Activated T-helper 1 cell treated with anti-CD3 and anti-CD28 coated beads, Interleukin-12 subunit alpha, Interleukin-12 subunit beta, Interleukin-2, Interleukin-4 antibody, amounts not matched to agents 30 ng/mL and 10 ng/mL and 1 ng/mL, durations not matched to agents 14 hours and 24 hours and 36 hours (primary cell): ENCODE results near the gene MRPL33. TPM values are rescaled to one million over a fixed set of nuclear protein-coding genes. Genes with fewer than 3 reads are reported as not detected.
A peak's percentile ranks its signal among the peaks of the same experiment; 100 is the strongest.
"Not testable (repeated sequence)": the region's sequence is repeated elsewhere in the genome, so short reads cannot be mapped to it uniquely, and the experiment has no call there.

Source experiments
- DNase-seq: peaks from one replicate; pipeline ENCODE4 v3.0.0; 2021; ENCODE audit warnings: low spot score
- H3K27ac Mint-ChIP-seq: one replicate; pipeline ENCODE4 v1.8.0; 2021; ENCODE audit warnings: mild to moderate bottlenecking, mixed read lengths
- H3K27me3 Mint-ChIP-seq: one replicate; pipeline ENCODE4 v1.8.0; 2022; ENCODE audit warnings: mild to moderate bottlenecking, moderate library complexity, mixed read lengths; ENCODE audit not compliant: insufficient read depth
- H3K36me3 Mint-ChIP-seq: one replicate; pipeline ENCODE4 v1.8.0; 2021; ENCODE audit warnings: low read depth, mixed read lengths
- H3K4me1 Mint-ChIP-seq: one replicate; pipeline ENCODE4 v1.8.0; 2021; ENCODE audit warnings: low read depth, mixed read lengths
- H3K4me3 Mint-ChIP-seq: one replicate; pipeline ENCODE4 v1.8.0; 2021; ENCODE audit warnings: mild to moderate bottlenecking, moderate library complexity, mixed read lengths
- H3K9me3 Mint-ChIP-seq: one replicate; pipeline ENCODE4 v1.8.0; 2021; ENCODE audit warnings: mixed read lengths
- intact Hi-C: fragments of 100-400 bp; cut with micrococcal nuclease; formaldehyde crosslinking; loops from one replicate; pipeline ENCODE4 v1.15.1; 2024
- total RNA-seq: library from RNA; stranded (reverse); gene quantifications from 2 replicates; pipeline ENCODE4 v1.2.3, GENCODE V29; 2022

MRPL33 gene
- total RNA-seq, 1 donor from 2014 or later: 55.4 TPM

GRCh38 chr2:27734305-27734704 lies 37.2 kb upstream of the MRPL33 start:
- no peaks in the 10 kb centered on the region for H3K27me3 Mint-ChIP-seq
- H3K9me3 Mint-ChIP-seq: no peaks in the 10 kb centered on the region
- no peaks in the 10 kb centered on the region for H3K36me3 Mint-ChIP-seq
- H3K4me3 Mint-ChIP-seq: no peak overlapping the region
- peaks cover 32% of the 10 kb centered on the region for H3K4me1 Mint-ChIP-seq
- no peak overlapping the region for H3K27ac Mint-ChIP-seq
- no peak for DNase-seq
- intact Hi-C loops: no loop called here

DNA sequence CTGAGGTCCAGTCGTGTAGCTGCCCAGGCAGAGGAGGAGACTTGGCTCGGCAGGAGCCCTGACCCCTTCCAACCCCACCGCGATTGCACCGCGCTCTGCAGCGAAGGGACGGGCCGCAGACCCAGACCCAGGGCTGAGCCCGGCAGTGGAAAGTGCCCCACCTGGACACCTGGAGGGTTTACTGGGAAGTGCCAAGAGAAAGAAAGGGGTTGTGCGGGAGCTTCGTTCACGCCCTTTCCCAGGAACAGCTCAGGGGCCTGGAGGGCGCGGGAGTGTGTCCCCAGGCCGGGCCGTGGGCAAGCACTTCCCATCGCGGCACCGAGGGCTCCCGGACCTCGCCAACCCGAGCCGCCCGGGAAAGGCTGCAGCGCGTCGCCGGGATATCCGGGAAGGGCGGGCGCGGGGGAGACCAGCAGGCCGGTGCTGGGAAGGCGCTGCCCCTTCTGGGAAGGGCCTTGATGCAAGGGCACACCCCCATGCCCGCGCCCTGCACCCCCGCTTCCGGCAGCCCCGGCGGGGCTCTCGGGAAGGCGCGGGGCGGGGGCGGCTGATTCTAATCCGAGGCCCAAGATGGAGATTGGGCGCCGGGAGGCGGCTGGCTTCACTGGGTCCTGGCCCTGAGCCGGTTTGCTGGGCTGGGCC lies 36.1 kb upstream of the MRPL33 start:
- intact Hi-C loops: no loop called here
- H3K27ac Mint-ChIP-seq: peak overlapping the region; percentile 48

GRCh38 chr2:27736031-27736889 lies 35.3 kb upstream of the MRPL33 start:
- intact Hi-C loops: no loop called here
- no peaks in the 10 kb centered on the region for H3K36me3 Mint-ChIP-seq

More for the DNA sequence above, 36.1 kb upstream of the MRPL33 start:
- Mint-ChIP-seq H3K9me3 (no peaks in the 10 kb centered on the region), H3K27me3 (no peaks in the 10 kb centered on the region), H3K36me3 (no peaks in the 10 kb centered on the region), H3K4me3 (peak overlapping the region; percentile 63), H3K4me1 (peaks cover 26% of the 10 kb centered on the region)
- peak; percentile 33 for DNase-seq

GRCh38 chr2:27736890-27737204 lies 34.7 kb upstream of the MRPL33 start:
- intact Hi-C loops: no loop called here
- Mint-ChIP-seq H3K4me3 (no peak overlapping the region), H3K4me1 (peaks cover 18% of the 10 kb centered on the region), H3K36me3 (no peaks in the 10 kb centered on the region), H3K27ac (peak overlapping the region; percentile 44), H3K9me3 (no peaks in the 10 kb centered on the region), H3K27me3 (no peaks in the 10 kb centered on the region)
- DNase-seq: no peak

More at GRCh38 chr2:27736031-27736889, 35.3 kb upstream of the MRPL33 start:
- H3K9me3 Mint-ChIP-seq: no peaks in the 10 kb centered on the region
- peak overlapping the region; percentile 44 for H3K27ac Mint-ChIP-seq
- H3K4me3 Mint-ChIP-seq: peak overlapping the region; percentile 26
- H3K27me3 Mint-ChIP-seq: no peaks in the 10 kb centered on the region
- peaks cover 19% of the 10 kb centered on the region for H3K4me1 Mint-ChIP-seq
- DNase-seq: no peak

- intact Hi-C loops: no loop called here
- no peak for DNase-seq
- no peaks in the 10 kb centered on the region for H3K9me3 Mint-ChIP-seq
- H3K27me3 Mint-ChIP-seq: peaks cover 2% of the 10 kb centered on the region
- no peak overlapping the region for H3K27ac Mint-ChIP-seq
- no peaks in the 10 kb centered on the region for H3K36me3 Mint-ChIP-seq
- H3K4me1 Mint-ChIP-seq: peaks cover 18% of the 10 kb centered on the region
- H3K4me3 Mint-ChIP-seq: no peak overlapping the region
These were observed 33.7 kb upstream of the MRPL33 start for GRCh38 chr2:27737676-27738348.

DNA sequence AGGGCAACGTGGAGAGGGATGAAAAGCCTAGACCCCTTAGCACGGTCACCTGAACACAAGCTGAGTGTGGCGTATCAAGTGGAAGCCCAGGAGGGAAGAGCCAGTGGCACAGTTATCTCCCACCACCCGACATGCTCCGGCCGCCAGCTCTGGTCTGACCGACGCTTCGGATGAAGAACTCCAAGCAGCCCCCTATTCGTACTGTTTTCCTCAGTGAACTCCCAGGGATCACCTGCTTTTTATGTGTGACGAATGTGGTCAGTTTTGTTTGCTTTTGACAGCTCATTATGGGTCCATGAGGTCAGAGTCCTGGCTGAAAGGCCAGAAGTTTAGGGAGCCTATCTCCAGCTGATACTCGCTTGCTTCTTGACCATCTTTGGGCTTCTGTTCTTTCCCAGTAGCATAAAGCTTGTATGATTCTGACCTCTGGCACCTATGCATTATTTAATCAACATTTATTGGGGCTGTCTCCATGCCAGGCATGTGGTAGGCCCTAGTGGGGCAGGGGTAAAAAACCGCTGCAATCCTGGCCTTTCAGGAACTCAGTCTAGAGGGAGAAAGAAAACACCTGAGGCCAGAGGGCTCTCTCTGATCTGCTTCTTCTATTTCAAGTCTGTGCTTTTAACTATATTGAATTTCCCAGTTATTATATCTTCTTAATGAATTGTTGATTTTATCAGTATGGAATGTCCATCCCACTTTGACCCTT lies 33.0 kb upstream of the MRPL33 start:
- Mint-ChIP-seq H3K4me1 (peaks cover 18% of the 10 kb centered on the region), H3K27me3 (peaks cover 4% of the 10 kb centered on the region), H3K4me3 (no peak overlapping the region), H3K36me3 (no peaks in the 10 kb centered on the region), H3K9me3 (no peaks in the 10 kb centered on the region), H3K27ac (no peak overlapping the region)
- no peak for DNase-seq
- intact Hi-C loops: no loop called here

DNA sequence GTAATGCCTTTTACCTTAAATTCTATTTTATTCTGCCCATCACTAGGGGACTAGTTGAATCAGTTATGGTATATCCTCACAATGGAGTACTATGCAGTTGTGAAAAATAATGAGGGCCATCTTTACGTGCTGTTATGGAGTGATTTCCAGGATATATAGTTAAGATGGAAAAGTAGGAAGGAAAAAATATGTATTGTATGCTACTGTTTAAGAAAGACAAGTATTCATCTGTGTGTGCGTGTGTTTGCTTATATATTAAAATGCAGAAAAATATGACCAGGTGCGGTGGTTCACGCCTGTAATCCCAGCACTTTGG lies 32.5 kb upstream of the MRPL33 start:
- no peak overlapping the region for H3K27ac Mint-ChIP-seq
- peaks cover 5% of the 10 kb centered on the region for H3K27me3 Mint-ChIP-seq
- intact Hi-C loops: no loop called here
- no peaks in the 10 kb centered on the region for H3K9me3 Mint-ChIP-seq
- H3K4me3 Mint-ChIP-seq: no peak overlapping the region
- DNase-seq: no peak
- peaks cover 18% of the 10 kb centered on the region for H3K4me1 Mint-ChIP-seq
- H3K36me3 Mint-ChIP-seq: no peaks in the 10 kb centered on the region

GRCh38 chr2:27741673-27742072 lies 29.8 kb upstream of the MRPL33 start:
- no peak for DNase-seq
- no peak overlapping the region for H3K27ac Mint-ChIP-seq
- H3K27me3 Mint-ChIP-seq: peaks cover 9% of the 10 kb centered on the region
- H3K4me3 Mint-ChIP-seq: no peak overlapping the region
- intact Hi-C loops: no loop called here
- H3K36me3 Mint-ChIP-seq: no peaks in the 10 kb centered on the region
- no peaks in the 10 kb centered on the region for H3K9me3 Mint-ChIP-seq
- H3K4me1 Mint-ChIP-seq: peaks cover 4% of the 10 kb centered on the region

DNA sequence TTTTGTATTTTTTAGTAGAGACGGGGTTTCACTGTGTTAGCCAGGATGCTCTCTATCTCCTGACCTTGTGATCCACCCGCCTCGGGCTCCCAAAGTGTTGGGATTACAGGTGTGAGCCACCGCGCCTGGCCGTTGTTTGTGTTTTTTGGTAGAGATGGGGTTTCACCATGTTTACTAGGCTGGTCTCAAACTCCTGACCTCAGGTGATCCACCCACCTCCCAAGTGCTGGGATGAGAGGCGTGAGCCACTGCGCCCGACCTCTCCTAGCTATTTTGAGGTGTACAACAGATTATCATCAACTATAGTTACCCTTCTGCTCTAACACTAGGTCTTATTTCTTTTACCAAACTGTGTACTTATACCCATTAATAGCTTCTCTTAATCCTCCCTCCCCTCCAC lies 28.9 kb upstream of the MRPL33 start:
- DNase-seq: no peak
- Mint-ChIP-seq H3K27me3 (peaks cover 12% of the 10 kb centered on the region), H3K27ac (no peak overlapping the region), H3K9me3 (no peaks in the 10 kb centered on the region), H3K4me1 (no peaks in the 10 kb centered on the region), H3K36me3 (no peaks in the 10 kb centered on the region), H3K4me3 (no peak overlapping the region)
- intact Hi-C loops: no loop called here

DNA sequence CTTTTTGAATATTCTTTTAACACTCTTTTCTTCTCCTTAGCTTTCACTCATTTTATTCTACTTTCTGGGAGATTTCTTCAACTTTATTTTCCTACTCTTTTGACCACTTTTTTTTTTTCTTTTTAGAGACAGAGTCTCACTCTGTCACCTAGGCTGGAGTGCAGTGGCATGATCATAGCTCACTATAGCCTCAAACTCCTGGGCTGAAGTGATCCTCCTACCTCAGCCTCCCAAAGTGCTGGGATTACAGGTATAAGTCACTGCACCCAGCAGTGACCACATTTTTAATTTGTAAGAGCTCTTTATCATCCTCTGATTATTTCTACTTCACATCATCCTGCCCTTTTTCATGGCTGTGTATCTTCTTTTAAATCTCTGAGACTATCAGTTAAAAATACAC lies 26.0 kb upstream of the MRPL33 start:
- H3K36me3 Mint-ChIP-seq, H3K4me3 Mint-ChIP-seq, DNase-seq, H3K27ac Mint-ChIP-seq, intact Hi-C loops, H3K4me1 Mint-ChIP-seq: not testable (repeated sequence)
- Mint-ChIP-seq H3K9me3 (peaks cover 21% of the 10 kb centered on the region), H3K27me3 (peaks cover 18% of the 10 kb centered on the region)

DNA sequence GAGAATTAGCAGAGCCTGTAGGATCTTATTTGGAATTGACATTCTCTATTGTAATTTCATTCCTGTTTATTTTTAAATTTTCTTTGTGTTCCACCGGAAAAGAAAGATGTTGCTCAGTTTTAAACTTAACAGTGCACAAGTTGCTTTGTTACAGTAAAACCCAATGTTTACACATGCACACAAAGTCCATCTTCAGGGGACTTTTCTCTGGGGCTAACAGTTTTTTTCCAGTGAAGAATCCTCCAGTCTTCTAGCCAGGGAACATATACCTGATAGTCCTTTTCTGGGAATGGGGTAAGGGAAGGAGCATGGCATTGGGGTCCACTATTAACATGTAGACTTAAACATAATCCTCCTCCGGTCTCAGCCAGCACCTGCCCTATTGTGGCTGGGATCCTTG lies 25.2 kb upstream of the MRPL33 start:
- Mint-ChIP-seq H3K4me1 (no peaks in the 10 kb centered on the region), H3K9me3 (peaks cover 21% of the 10 kb centered on the region), H3K4me3 (no peak overlapping the region), H3K27me3 (peaks cover 18% of the 10 kb centered on the region), H3K27ac (no peak overlapping the region), H3K36me3 (peaks cover 2% of the 10 kb centered on the region)
- intact Hi-C loops: no loop called here
- DNase-seq: no peak

- Mint-ChIP-seq H3K4me1 (no peaks in the 10 kb centered on the region), H3K27ac (no peak overlapping the region), H3K36me3 (peaks cover 2% of the 10 kb centered on the region), H3K27me3 (peaks cover 18% of the 10 kb centered on the region), H3K4me3 (no peak overlapping the region), H3K9me3 (peaks cover 21% of the 10 kb centered on the region)
- intact Hi-C loops: no loop called here
- DNase-seq: no peak
These were observed 23.6 kb upstream of the MRPL33 start for GRCh38 chr2:27747827-27748352.
